HG03039 (cell line): ENCODE data around the gene PINK1.
"Not testable (repeated sequence)": the region's sequence is repeated elsewhere in the genome, so short reads cannot be mapped to it uniquely, and the experiment has no call there.

Experiments
- ATAC-seq: cut with Tn5 transposase; IDR thresholded peaks from one replicate; pipeline ENCODE4 v1.9.1; 2021; ENCODE audit warnings: mild to moderate bottlenecking, moderate library complexity; ENCODE audit not compliant: unreplicated experiment

The PINK1 gene

GRCh38 chr1:20633190-20634064 is at the start of gene PINK1:
Gene PINK1 (plus strand): TSS chr1:20633458. CDS start chr1:20633549, 91 bp downstream.
- no peak for ATAC-seq

- no peak for ATAC-seq
Observed at GRCh38 chr1:20584890-20585289, 48.4 kb upstream of the PINK1 start.

- no peak for ATAC-seq
Observed at GRCh38 chr1:20586953-20587660, 46.2 kb upstream of the PINK1 start.

DNA sequence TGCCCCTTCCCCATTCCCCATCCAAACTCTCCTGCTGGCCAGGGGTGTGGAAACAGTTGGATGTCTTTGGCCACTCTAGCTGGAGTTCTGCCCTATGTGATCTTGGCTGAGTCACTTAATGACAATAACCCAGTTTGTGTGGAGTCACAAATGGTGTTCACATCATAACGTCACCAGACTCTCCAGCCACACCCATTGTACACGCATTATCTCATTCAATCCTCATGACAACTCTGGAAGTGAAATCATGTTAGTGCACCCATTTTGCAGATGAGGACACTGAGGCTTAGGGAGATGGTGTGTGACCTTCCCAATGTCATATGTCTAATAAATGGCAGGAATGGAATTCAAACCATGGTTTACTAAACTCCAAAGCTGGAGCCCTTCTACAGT is 45.6 kb upstream of the PINK1 start:
- no peak for ATAC-seq

DNA sequence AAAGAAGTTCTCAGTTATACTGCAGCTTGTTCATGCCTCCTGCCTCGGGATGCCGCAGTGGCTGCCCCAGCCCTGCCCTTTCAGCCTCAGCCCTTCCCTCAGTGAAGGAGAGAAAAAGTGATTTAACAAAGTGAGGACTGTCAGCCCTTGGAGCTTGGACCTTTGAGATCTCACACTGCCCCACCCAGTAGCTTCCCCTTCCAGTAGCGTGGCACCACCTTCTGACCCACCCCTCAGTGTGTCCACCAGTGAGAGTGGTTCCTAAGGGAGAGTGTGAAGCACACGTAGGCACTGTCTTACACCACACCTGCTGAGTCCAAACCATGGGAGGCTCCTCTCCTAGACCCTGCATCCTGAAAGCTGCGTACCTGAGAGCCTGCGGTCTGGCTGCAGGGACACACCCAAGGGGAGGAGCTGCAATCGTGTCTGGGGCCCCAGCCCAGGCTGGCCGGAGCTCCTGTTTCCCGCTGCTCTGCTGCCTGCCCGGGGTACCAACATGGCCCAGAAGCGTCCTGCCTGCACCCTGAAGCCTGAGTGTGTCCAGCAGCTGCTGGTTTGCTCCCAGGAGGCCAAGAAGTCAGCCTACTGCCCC is 44.5 kb upstream of the PINK1 start, which contains the start of gene CDA:
Gene CDA, plus strand, starts transcription at position 464 of the 592 bp plus-strand sequence. Its CDS starts 33 bp downstream, at position 497.
- no peak for ATAC-seq

DNA sequence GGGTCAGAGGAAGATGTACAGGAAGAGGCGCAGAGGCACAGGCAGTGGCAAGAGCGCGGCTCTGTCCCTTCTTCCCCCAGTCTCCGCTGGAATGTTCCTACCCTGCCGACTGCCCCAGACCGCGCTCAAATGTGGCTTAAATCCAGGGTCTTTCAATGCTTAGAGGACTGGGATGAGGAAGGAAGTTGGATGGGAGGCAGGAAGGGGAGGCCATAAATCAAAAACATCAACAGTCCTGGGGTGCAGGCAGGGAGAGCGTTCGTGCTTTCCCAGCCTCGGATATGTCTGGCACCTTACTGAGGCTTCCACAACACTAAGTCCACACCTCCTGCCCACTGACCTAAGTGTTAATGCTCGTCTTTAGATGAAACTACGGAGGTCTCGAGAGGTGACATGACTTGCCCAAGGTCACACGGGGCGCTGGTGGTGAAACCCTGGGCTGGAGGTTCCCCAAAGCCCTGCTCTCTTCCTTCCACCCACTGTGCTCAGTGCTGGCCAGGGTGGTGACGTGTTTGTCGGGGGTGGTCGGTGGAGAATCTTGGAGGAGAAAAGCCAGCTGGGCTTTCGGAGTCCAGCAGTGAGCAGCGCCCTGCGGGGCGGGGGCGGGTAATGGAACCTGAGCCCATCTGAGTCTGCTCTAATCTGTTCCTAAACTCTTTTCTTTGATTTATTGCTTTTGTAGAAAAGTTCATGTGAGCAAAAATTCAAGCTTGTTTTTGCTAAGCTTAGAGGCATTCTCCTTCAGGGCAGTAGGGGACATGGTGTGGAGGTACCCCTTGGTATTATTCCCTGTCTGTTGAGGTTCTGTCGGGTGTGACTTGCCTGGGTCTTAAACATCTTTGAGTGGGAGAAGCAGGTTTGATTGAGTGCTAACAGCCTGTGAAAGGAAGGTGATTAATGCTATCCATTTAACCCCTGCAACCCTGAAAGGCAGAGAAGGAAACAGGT is 43.7 kb upstream of the PINK1 start:
- no peak for ATAC-seq

GRCh38 chr1:20590306-20590777 is 42.9 kb upstream of the PINK1 start:
- no peak for ATAC-seq

DNA sequence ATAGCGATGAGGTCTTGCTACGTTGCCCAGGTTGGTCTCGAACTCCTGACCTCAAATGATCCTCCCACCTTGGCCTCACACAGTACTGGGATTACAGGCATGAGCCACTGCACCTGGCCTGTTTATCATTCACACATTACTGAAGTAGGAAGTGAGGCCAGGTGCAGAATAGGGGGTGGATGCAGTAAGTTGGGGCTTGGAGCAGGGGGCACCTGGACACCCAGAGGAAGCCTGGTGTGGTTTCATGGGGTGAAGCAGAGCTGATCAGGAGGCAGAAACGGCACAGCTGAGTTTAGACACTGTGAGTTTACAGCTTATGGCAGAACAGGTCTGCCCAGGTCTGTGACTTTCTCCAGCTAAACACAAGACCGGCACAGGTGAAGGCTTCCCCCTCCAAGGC is 39.5 kb upstream of the PINK1 start:
- ATAC-seq = no peak

- ATAC-seq = no peak
Observed at GRCh38 chr1:20594746-20595145, 38.5 kb upstream of the PINK1 start.

- ATAC-seq = no peak
Observed at GRCh38 chr1:20596106-20596505, 37.2 kb upstream of the PINK1 start.

GRCh38 chr1:20597650-20598049 is 35.6 kb upstream of the PINK1 start:
- no peak for ATAC-seq

- ATAC-seq = no peak
Observed at GRCh38 chr1:20600156-20600555, 33.1 kb upstream of the PINK1 start.

GRCh38 chr1:20601129-20601825 is 32.0 kb upstream of the PINK1 start:
- no peak for ATAC-seq

DNA sequence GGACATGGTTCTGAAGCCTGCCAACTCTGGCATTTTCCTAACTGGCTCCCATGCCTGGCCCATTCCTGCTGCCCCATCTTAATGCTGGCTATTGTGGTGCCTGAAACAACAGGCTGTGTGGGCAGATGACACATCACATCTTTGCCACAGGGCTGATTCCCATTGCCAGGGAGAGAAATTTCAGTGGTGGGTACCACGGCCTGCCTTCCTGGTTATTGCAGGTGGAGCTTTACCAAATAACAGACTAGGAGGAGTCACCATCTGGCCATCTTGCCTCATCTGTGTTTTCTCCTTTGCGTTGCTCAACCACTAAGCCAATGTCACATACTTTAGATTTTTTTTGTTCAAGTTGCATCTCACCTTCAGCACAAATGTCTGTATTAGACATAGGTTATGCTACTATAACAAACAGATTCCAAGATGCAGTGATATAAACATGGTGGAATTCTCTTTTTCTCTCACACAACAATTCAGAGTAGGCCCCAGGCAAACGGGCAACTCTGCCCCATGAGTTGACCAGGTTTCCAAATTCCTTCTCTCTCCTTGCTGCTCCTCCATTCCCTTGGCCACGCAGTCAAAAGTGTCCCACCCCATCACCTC is 30.3 kb upstream of the PINK1 start:
- no peak for ATAC-seq

DNA sequence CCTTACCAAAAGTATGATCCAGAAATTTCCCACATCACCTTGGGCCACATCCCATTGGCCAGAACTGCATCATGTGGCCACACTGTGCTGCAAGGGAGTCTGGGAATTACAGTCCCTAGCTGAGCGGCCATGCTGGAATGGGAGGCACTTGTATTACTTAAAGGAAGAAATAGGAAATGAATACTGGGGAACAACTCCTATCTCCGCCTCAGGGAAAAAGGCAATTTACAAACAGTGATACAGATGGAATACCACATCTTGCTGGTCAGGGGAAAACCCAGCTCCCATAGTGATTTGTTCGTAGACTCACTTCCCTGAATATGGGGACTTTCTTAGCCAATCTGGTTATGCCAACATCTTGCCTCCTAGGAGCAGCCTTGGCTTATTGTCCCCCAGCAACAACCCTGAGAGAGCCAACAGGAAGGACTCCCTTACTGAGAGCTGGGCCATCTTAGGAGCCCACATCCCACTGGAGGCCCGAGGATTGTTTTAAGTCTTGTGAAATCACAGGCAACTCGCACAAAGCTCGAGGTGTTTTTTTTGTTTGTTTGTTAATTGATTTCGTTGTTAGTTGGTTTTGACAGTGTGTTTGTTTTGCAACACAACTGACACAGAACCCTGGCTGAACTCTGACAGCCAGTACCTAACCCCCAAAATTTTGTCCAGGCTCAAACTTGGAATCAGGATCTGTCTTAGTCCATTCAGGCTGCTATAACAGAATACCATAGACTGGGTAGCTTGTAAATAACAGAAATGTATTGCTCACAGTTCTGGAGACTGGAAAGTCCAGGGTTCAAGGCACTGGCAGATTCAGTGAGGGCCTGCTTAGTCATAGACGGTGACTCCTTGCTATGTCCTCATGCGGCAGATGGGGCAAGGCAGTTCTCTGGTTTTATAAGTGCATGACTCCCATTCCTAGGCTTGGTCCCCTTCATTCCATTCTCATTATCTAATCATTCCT is 29.5 kb upstream of the PINK1 start:
- no peak for ATAC-seq

DNA sequence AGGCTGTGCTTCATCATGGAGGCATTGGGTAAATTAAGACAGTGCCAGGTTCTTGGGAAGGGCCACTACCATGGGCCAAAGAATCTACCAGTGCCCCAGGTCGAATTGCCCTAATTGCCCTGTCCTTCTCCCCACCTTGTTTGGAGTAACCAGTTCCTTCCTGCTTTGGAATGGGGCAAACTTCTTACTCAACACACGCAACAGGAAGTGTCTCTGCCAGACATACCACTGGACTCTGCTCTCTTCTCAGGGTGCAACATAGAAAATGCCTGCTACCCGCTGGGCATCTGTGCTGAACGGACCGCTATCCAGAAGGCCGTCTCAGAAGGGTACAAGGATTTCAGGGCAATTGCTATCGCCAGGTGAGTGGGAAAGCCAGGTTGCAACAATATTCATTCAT is 28.6 kb upstream of the PINK1 start:
- no peak for ATAC-seq

DNA sequence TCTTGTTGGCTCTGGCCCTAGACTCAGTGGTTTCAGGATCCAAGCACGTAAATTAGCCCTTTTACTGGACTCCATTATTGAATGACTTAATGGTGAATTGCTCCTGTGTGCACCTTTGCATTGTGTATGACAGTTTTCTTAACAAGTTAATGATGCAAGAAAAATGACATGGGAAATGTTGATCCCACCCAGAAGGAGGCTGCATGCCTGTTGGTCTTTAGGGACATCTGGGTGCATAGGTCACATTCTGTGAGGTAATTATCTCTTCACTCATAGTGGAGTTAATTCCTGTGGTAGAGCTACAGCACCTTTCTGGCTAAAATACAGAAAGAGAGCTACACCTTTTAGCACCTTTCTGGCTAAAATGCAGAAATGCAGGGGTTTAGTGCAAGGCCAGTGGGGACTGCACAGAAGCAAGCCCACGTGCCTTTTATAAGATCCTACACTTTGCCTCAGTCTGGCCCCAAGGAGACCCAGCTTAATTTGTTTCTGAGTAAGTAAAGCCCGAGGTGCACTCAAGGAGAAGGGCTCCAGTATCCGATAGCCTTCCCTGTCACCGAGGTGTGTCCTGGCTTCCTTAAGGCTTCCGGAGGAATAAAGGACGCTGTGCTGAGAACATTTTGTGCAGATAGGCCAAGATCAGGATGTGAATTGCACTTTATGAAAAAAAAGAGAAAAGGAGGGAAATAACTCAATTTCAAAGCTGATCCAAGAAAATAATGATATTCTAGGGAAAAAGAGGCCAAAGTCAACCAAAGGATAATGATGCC is 26.3 kb upstream of the PINK1 start:
- not testable (repeated sequence) for ATAC-seq

- ATAC-seq = no peak
Observed at GRCh38 chr1:20609541-20609940, 23.7 kb upstream of the PINK1 start.
